Ovary (tissue), 9 donors: ENCODE results near the gene DOCK10. TPM values are rescaled to one million over a fixed set of nuclear protein-coding genes. Genes with fewer than 3 reads are reported as not detected.

ENCODE experiments used
- DNase-seq, 5 donors: peaks; one replicate each; pipeline ENCODE4 v3.0.0-alpha.2; 2019 to 2020
- H3K27ac ChIP-seq, 2 donors: fragments of 200-600 bp; one replicate each; pipeline versions ENCODE4 v1.5.1 to v1.8.0; 2019 to 2022
- H3K27me3 ChIP-seq: fragments of 200-600 bp; one replicate; pipeline ENCODE4 v1.8.0; 2022
- H3K36me3 ChIP-seq: fragments of 200-600 bp; sonication (generic); one replicate; pipeline ENCODE4 v1.5.1; 2019
- H3K4me1 ChIP-seq: one replicate; pipeline ENCODE4 v1.8.1; 2013; ENCODE audit warnings: mild to moderate bottlenecking, moderate library complexity; ENCODE audit not compliant: insufficient read depth
- H3K4me3 ChIP-seq: fragments of 200-600 bp; sonication (generic); one replicate; pipeline ENCODE4 v1.5.1; 2017
- H3K9me3 ChIP-seq, 2 donors: fragments of 200-600 bp in 1 of 2; sonication (generic) in 1 of 2; one replicate each; pipeline versions ENCODE4 v1.5.1 to v1.8.1; 2013 to 2019; ENCODE audit warnings: mild to moderate bottlenecking in 1 of 2, moderate library complexity in 1 of 2
- CTCF ChIP-seq, 3 donors: fragments of 450-650 bp in 2 of 3; fragments of 200-600 bp in 1 of 3; IDR thresholded peaks; one replicate each; pipeline versions ENCODE4 v1.5.1 to v1.8.0; 2016 to 2022; ENCODE audit warnings: antibody characterized with exemption in 3 of 3, mild to moderate bottlenecking in 1 of 3
- EP300 ChIP-seq: sonication (generic); formaldehyde crosslinking; IDR thresholded peaks from one replicate; pipeline ENCODE4 v1.6.1; 2017; ENCODE audit warnings: antibody characterized with exemption
- POLR2A ChIP-seq: fragments of 450-650 bp; IDR thresholded peaks from one replicate; pipeline ENCODE4 v1.6.1; 2017; ENCODE audit warnings: antibody characterized with exemption, mild to moderate bottlenecking, moderate library complexity
- WGBS, 3 donors: extraction: QIAGEN DNeasy Blood & Tissue Kit in 1 of 3; methylation state at CpG; one replicate each; pipeline versions ENCODE4 v1.1.5 to v1.1.7; 2013 to 2017; 5-methylcytosine and 5-hydroxymethylcytosine counted together
- intact Hi-C, 4 donors: fragments of 100-400 bp; cut with DNase I; formaldehyde crosslinking; loops; one replicate each; pipeline versions ENCODE4 v1.11.0 to v1.15.1; 2022 to 2023
- polyA plus RNA-seq, 2 donors: library from polyadenylated mRNA; stranded (reverse); fragments of 200-250 nt in 1 of 2; fragments of 350-450 nt in 1 of 2; fragmentation: Illumina TruSeq in 1 of 2; extraction: RNeasy Lipid Tissue Mini Kit (QIAGEN cat#74804) in 1 of 2; gene quantifications; one replicate each; pipeline ENCODE4 v1.2.3, GENCODE V29; 2013 to 2014
- total RNA-seq, 7 donors: library from RNA; depleted of rRNA in 2 of 7; stranded (reverse); fragments of >200 nt in 2 of 7; fragmentation: NEBNext Ultra II Directional in 3 of 7; extraction: Animal tissue kit (Norgen Biotek cat#: 25700) in 3 of 7; gene quantifications; one replicate each; pipeline versions ENCODE4 v1.1.0 to v1.2.4, GENCODE V29; 2016 to 2023
- donor health status: DM: no; HTN: no; CAD: no; lungs with moderate emphysema.
- donor health status: DM: no; HTN: no; CAD: no.
- donor health status: Bipolar disorder and iron deficiency.
- donor health status: DM: yes; HTN: yes; CAD: no.
- donor health status: DM: no; HTN: no; CAD: no.
- donor health status: DM: yes; HTN: yes; CAD: no.

DOCK10 gene
- total and polyA plus RNA-seq, 9 donors: 15.3 to 42.5 (median 31.2) TPM

- no peak for DNase-seq
- Histone ChIP-seq H3K4me1 (no peaks in the 10 kb centered on the region), H3K9me3 (no peaks in the 10 kb centered on the region), H3K27ac (no peak overlapping the region), H3K4me3 (no peak overlapping the region), H3K27me3 (no peaks in the 10 kb centered on the region), H3K36me3 (no peaks in the 10 kb centered on the region)
- TF ChIP-seq CTCF (IDR thresholded peaks at IDR 0.05) (no peak), POLR2A (no peak), EP300 (no peak)
- WGBS, 3 donors: 73 to 74% (median 73%) methylated on average over 5 of the region's 5 CpGs
- intact Hi-C loops: no loop called here
Measured at GRCh38 chr2:225074366-225074765, 32.1 kb upstream of the DOCK10 start.

GRCh38 chr2:225073198-225073597 lies 30.9 kb upstream of the DOCK10 start:
- DNase-seq: no peak
- Histone ChIP-seq H3K36me3 (no peaks in the 10 kb centered on the region), H3K4me1 (no peaks in the 10 kb centered on the region), H3K4me3 (no peak overlapping the region), H3K27ac (no peak overlapping the region), H3K9me3 (peaks cover 0 to 2% of the 10 kb centered on the region in 2 donors), H3K27me3 (no peaks in the 10 kb centered on the region)
- WGBS, 3 donors: 62 to 66% (median 63%) methylated on average over 5 of the region's 5 CpGs
- intact Hi-C loops: no loop called here
- TF ChIP-seq POLR2A (no peak), EP300 (no peak), CTCF (IDR thresholded peaks at IDR 0.05) (no peak)

GRCh38 chr2:225072444-225072843 lies 30.2 kb upstream of the DOCK10 start:
- 91 to 97% (median 93%) methylated on average over 2 of the region's 2 CpGs for WGBS, 3 donors
- intact Hi-C loops: no loop called here
- H3K27ac ChIP-seq: no peak overlapping the region
- TF ChIP-seq CTCF (IDR thresholded peaks at IDR 0.05) (no peak), POLR2A (no peak), EP300 (no peak)
- H3K36me3 ChIP-seq: no peaks in the 10 kb centered on the region
- peaks cover 0 to 2% of the 10 kb centered on the region in 2 donors for H3K9me3 ChIP-seq
- H3K4me1 ChIP-seq: no peaks in the 10 kb centered on the region
- no peak for DNase-seq
- H3K27me3 ChIP-seq: no peaks in the 10 kb centered on the region
- H3K4me3 ChIP-seq: no peak overlapping the region

GRCh38 chr2:225070811-225071210 lies 28.5 kb upstream of the DOCK10 start:
- H3K27me3 ChIP-seq: no peaks in the 10 kb centered on the region
- intact Hi-C loops: no loop called here
- 87 to 89% (median 87%) methylated on average over 2 of the region's 2 CpGs for WGBS, 3 donors
- TF ChIP-seq POLR2A (no peak), EP300 (no peak), CTCF (IDR thresholded peaks at IDR 0.05) (no peak)
- DNase-seq: no peak
- H3K36me3 ChIP-seq: no peaks in the 10 kb centered on the region
- no peak overlapping the region for H3K27ac ChIP-seq
- no peaks in the 10 kb centered on the region for H3K4me1 ChIP-seq
- H3K4me3 ChIP-seq: no peak overlapping the region
- peaks cover 0 to 2% of the 10 kb centered on the region in 2 donors for H3K9me3 ChIP-seq

- Histone ChIP-seq H3K4me3 (no peak overlapping the region), H3K27me3 (no peaks in the 10 kb centered on the region), H3K27ac (no peak overlapping the region), H3K9me3 (peaks cover 0 to 2% of the 10 kb centered on the region in 2 donors), H3K36me3 (no peaks in the 10 kb centered on the region), H3K4me1 (no peaks in the 10 kb centered on the region)
- TF ChIP-seq CTCF (IDR thresholded peaks at IDR 0.05) (no peak), POLR2A (no peak), EP300 (no peak)
- WGBS, 3 donors: 48 to 63% (median 55%) methylated on average over 1 of the region's 1 CpG
- intact Hi-C loops: no loop called here
- DNase-seq: no peak
Measured at GRCh38 chr2:225069966-225070365, 27.7 kb upstream of the DOCK10 start.
